NT2/D1 (cell line): ENCODE results near the gene CEP131.

Experiments used
- YY1 ChIP-seq: IDR thresholded peaks from 2 replicates; pipeline ENCODE4 v1.6.1; 2011; ENCODE audit not compliant: insufficient read length, insufficient read depth
- ZNF274 ChIP-seq: IDR thresholded peaks from 2 replicates; pipeline ENCODE4 v1.6.1; 2011; ENCODE audit warnings: mild to moderate bottlenecking, low read depth, low read length

- TF ChIP-seq ZNF274 (no peak), YY1 (no peak)
Measured at GRCh38 chr17:81259058-81259605, 36.4 kb upstream of the CEP131 start.
